ENCODE measurements around the gene CPVL. TPM values are rescaled to one million over a fixed set of nuclear protein-coding genes. Genes with fewer than 3 reads are reported as not detected.

The CPVL gene
- total RNA-seq, 2 experiments from 2014 or later, result not detected

Other genes starting within 250 kb of the CPVL start
- gene TRIL, start 188.2 kb downstream of the CPVL start, total RNA-seq, result not detected
- gene CHN2, start 48.2 kb upstream of the CPVL start, total RNA-seq, result not detected